AG04450 (cell line): ENCODE data around the gene GOLPH3. TPM values are rescaled to one million over a fixed set of nuclear protein-coding genes. Genes with fewer than 3 reads are reported as not detected.

Experiments used
- CTCF ChIA-PET: fragments of 300-600, 350-600 bp; formaldehyde crosslinking; extraction: SDS; loops from one replicate; lab custom pipeline; 2022; ENCODE audit warnings: antibody characterized with exemption, inconsistent platforms; lab: Charles Lee
- POLR2A ChIA-PET: fragments of 350-600 bp; formaldehyde crosslinking; extraction: SDS; loops from one replicate; lab custom pipeline; 2021; ENCODE audit warnings: antibody characterized with exemption, inconsistent platforms; lab: Yijun Ruan, JAX
- DNase-seq: peaks from one replicate; pipeline ENCODE4 v3.0.0-alpha.2; 2011; ENCODE audit warnings: low read depth, low spot score
- H3K27ac ChIP-seq: one replicate; pipeline ENCODE4 v1.5.1; 2012; ENCODE audit warnings: low read depth, low read length, control low read depth
- H3K27me3 ChIP-seq: one replicate; pipeline ENCODE4 v1.6.0; 2012; ENCODE audit warnings: low read length; ENCODE audit not compliant: control insufficient read depth, insufficient read depth
- H3K4me3 ChIP-seq: 2 replicates; pipeline ENCODE4 v1.5.1; 2011; ENCODE audit warnings: mild to moderate bottlenecking, low read depth, low read length, control low read depth
- H3K9me3 ChIP-seq: 2 replicates; pipeline ENCODE4 v1.5.1; 2012; ENCODE audit warnings: low read length; ENCODE audit not compliant: control insufficient read depth, insufficient read depth
- CTCF ChIP-seq: IDR thresholded peaks from 2 replicates; pipeline ENCODE4 v1.5.1; 2011; ENCODE audit warnings: low read depth, low read length, control low read depth, inconsistent platforms
- polyA plus RNA-seq: library from polyadenylated mRNA; depleted of rRNA; stranded (reverse); fragments of >200 nt; gene quantifications from 2 replicates; pipeline ENCODE4 v1.2.3, GENCODE V29; 2011

The GOLPH3 gene
- polyA plus RNA-seq, 1 experiment: 80.1 TPM

- Histone ChIP-seq H3K27me3 (no peaks in the 10 kb centered on the region), H3K4me3 (no peak overlapping the region), H3K9me3 (no peaks in the 10 kb centered on the region), H3K27ac (no peak overlapping the region)
- ChIA-PET CTCF (interaction anchor here (0.6 kb wide), 1 partner anchor 24 kb away, joined by 3 read pairs; no protein-coding TSS in a partner anchor), POLR2A (interaction anchor here (0.5 kb wide), 1 partner anchor 85 kb away, joined by 12 read pairs; no protein-coding TSS in a partner anchor)
- DNase-seq: no peak
- no peak for TF ChIP-seq CTCF
Measured at GRCh38 chr5:32100691-32101302, 73.3 kb downstream of the GOLPH3 start.

- H3K27ac ChIP-seq: no peak overlapping the region
- DNase-seq: no peak
Measured at GRCh38 chr5:32100230-32100629, 73.9 kb downstream of the GOLPH3 start.

GRCh38 chr5:32099486-32100035 is 74.6 kb downstream of the GOLPH3 start:
- H3K27me3 ChIP-seq: no peaks in the 10 kb centered on the region
- TF ChIP-seq CTCF: no peak
- H3K9me3 ChIP-seq: no peaks in the 10 kb centered on the region
- ChIA-PET POLR2A (no interaction called here), CTCF (interaction anchor here (1.1 kb wide), 1 partner anchor 229 kb away, joined by 3 read pairs; no protein-coding TSS in a partner anchor)
- no peak overlapping the region for H3K27ac ChIP-seq
- H3K4me3 ChIP-seq: no peak overlapping the region
- DNase-seq: no peak

More at GRCh38 chr5:32100230-32100629, 73.9 kb downstream of the GOLPH3 start:
- no peak for TF ChIP-seq CTCF
- Histone ChIP-seq H3K9me3 (no peaks in the 10 kb centered on the region), H3K27me3 (no peaks in the 10 kb centered on the region), H3K4me3 (no peak overlapping the region)
- ChIA-PET CTCF (interaction anchor here (0.6 kb wide), 1 partner anchor 24 kb away, joined by 3 read pairs; no protein-coding TSS in a partner anchor), POLR2A (interaction anchor here (0.5 kb wide), 1 partner anchor 85 kb away, joined by 12 read pairs; no protein-coding TSS in a partner anchor)

- no peak overlapping the region for H3K4me3 ChIP-seq
- POLR2A ChIA-PET: no interaction called here
- H3K27me3 ChIP-seq: no peaks in the 10 kb centered on the region
- TF ChIP-seq CTCF: no peak
- CTCF ChIA-PET: interaction anchor here (1.1 kb wide), 1 partner anchor 230 kb away, joined by 3 read pairs; no protein-coding TSS in a partner anchor
- DNase-seq: no peak
- no peak overlapping the region for H3K27ac ChIP-seq
- no peaks in the 10 kb centered on the region for H3K9me3 ChIP-seq
Measured at GRCh38 chr5:32098890-32099310, 75.2 kb downstream of the GOLPH3 start.

- ChIA-PET POLR2A (no interaction called here), CTCF (no interaction called here)
- Histone ChIP-seq H3K27me3 (no peaks in the 10 kb centered on the region), H3K27ac (no peak overlapping the region), H3K9me3 (no peaks in the 10 kb centered on the region), H3K4me3 (no peak overlapping the region)
- DNase-seq: no peak
- TF ChIP-seq CTCF: no peak
Measured at GRCh38 chr5:32098291-32098690, 75.8 kb downstream of the GOLPH3 start.
